Measurements from ENCODE around the gene EVI2A. TPM values are rescaled to one million over a fixed set of nuclear protein-coding genes. Genes with fewer than 3 reads are reported as not detected.

EVI2A gene
- total and polyA plus RNA-seq, 8 donors, result 1.9 to 30.9 (median 2.9) TPM

DNA sequence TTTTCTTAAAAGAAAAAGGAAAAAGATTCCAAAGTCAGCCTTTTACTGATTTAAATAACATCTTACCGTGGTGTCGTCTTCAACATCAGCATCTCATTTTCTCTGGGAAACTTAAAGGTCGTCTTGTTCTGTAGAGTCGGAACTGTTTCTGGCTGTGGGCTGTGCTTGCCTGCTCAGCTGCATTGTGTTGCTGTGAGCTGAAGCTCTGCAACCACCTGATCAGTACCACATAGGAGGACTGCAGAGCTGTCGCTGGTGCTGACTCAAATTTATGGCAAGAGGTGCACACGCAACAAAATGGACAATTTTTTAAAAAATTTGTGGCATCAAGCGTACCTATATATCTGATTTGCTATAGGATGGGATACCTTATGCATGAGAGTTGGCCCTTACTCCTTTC, 24.3 kb downstream of the EVI2A start, which contains the start of gene OMG:
Gene OMG, minus strand, starts transcription at position 150 of the 400 bp plus-strand sequence. CDS start 908 bp downstream, outside the sequence.
- ATAC-seq (no peak), DNase-seq (no peak)
- Histone ChIP-seq H3K36me3 (no peaks in the 10 kb centered on the region), H3K9me3 (no peaks in the 10 kb centered on the region), H3K4me1 (no peaks in the 10 kb centered on the region), H3K4me3 (no peak within 1 kb of the TSS), H3K27me3 (no peaks in the 10 kb centered on the region), H3K27ac (no peak within 1 kb of the TSS)
- intact Hi-C loops (cut with DNase I), result no loop called here
- TF ChIP-seq, protein P1, sequence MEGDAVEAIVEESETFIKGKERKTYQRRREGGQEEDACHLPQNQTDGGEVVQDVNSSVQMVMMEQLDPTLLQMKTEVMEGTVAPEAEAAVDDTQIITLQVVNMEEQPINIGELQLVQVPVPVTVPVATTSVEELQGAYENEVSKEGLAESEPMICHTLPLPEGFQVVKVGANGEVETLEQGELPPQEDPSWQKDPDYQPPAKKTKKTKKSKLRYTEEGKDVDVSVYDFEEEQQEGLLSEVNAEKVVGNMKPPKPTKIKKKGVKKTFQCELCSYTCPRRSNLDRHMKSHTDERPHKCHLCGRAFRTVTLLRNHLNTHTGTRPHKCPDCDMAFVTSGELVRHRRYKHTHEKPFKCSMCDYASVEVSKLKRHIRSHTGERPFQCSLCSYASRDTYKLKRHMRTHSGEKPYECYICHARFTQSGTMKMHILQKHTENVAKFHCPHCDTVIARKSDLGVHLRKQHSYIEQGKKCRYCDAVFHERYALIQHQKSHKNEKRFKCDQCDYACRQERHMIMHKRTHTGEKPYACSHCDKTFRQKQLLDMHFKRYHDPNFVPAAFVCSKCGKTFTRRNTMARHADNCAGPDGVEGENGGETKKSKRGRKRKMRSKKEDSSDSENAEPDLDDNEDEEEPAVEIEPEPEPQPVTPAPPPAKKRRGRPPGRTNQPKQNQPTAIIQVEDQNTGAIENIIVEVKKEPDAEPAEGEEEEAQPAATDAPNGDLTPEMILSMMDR (IDR thresholded peaks at IDR 0.05), result no peak

DNA sequence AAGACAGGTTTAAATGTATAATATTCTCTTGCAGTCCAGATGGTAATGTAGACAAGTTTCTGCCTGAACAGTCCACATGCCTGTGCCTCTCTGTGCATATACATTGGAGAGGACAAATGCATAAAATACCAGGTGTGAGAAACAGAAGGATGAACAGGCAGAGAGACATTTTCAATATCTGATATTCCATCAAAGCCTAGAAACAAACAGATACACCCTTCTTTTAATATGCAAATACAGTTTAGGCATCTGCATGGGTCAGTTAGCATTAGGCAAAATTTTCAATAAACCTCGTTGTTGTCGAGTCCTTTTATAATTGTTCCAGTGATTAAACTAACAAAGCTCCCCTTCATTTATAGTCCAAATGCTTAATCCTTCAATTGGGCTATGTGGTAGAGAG, 25.3 kb downstream of the EVI2A start:
- Histone ChIP-seq H3K27ac (no peak overlapping the region), H3K4me3 (no peak overlapping the region), H3K4me1 (no peaks in the 10 kb centered on the region), H3K27me3 (no peaks in the 10 kb centered on the region), H3K36me3 (no peaks in the 10 kb centered on the region), H3K9me3 (no peaks in the 10 kb centered on the region)
- DNase-seq, result no peak
- TF ChIP-seq, protein P1 (IDR thresholded peaks at IDR 0.05), result no peak
- intact Hi-C loops (cut with DNase I), result no loop called here
- ATAC-seq, result no peak

DNA sequence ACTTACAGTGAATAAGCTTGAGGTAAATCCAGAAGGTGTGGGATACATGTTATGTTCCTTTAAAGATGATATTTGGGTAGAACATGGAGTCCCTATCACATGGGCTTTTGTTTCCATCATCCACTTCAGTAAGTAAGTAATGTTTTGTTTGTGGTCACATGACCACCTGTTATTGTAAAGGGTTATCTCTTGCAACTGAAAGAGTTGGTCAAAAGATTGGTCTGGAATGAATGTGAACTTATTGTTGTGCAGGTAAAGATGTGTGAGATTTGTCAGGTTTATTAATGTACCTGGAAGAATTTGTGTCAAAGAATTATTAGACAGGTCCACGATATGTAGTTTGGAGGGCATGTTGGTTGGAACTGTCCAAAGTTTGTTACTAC, 25.9 kb downstream of the EVI2A start:
- no peak for ATAC-seq
- H3K4me1 ChIP-seq, result no peaks in the 10 kb centered on the region
- no peak for DNase-seq
- TF ChIP-seq, protein P1 (IDR thresholded peaks at IDR 0.05), result no peak
- no peaks in the 10 kb centered on the region for H3K9me3 ChIP-seq
- H3K4me3 ChIP-seq, result no peak overlapping the region
- H3K36me3 ChIP-seq, result no peaks in the 10 kb centered on the region
- H3K27ac ChIP-seq, result no peak overlapping the region
- no peaks in the 10 kb centered on the region for H3K27me3 ChIP-seq
- intact Hi-C loops (cut with DNase I), result no loop called here

DNA sequence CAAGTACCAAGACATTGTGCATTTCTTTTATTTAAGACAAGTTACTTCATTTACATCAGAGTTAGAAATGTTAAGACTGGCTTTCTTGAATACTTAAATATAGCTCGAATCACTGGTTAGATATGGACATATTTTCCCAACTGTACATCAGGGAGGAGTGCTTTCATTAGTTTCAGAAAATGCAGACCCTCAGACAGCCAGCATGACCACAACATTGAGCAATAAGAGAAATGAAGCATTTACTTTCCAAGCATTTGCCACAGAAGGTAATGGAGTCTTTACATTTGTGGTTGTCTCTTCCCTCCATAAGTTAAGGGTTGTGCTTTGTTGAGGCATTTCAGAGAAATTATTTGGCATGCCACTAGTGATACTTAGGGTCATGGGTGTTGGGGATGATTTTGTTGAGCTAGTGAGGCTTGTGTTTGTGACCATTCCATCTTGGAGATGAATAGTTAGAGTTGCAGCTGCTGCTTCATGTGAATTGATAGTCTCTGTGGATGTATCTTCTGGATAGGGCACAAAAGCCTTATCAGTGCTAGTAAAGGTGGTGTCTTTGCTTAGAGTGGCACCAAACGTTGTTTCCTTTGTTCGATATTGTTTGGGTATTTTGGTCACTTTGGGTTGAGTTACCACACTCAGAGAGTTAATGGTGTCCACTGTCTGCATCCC, 26.5 kb downstream of the EVI2A start:
- intact Hi-C loops (cut with DNase I), result no loop called here
- Histone ChIP-seq H3K4me1 (no peaks in the 10 kb centered on the region), H3K27ac (no peak overlapping the region), H3K36me3 (no peaks in the 10 kb centered on the region), H3K4me3 (no peak overlapping the region), H3K9me3 (no peaks in the 10 kb centered on the region), H3K27me3 (no peaks in the 10 kb centered on the region)
- no peak for DNase-seq
- TF ChIP-seq, protein P1 (IDR thresholded peaks at IDR 0.05), result no peak
- no peak for ATAC-seq

DNA sequence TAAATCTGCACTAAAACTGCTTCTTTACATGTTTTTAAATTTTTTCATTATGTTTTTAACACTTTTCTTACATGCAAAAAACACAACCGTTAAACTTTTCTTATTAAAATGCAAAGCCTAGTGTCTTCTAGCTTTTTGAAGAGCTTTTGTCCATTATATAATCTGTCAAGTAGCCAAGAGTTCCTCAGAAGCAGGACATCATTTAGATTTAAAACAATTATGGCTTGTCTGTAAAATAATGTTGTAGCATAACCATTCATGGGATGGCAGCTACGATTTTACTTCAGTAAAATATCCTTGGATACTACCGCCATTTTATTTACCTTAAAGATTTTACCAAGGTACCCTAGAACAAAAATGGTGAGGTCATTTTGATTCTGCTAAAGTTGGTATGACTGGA, 27.2 kb downstream of the EVI2A start:
- no peak for DNase-seq
- no peak overlapping the region for H3K4me3 ChIP-seq
- no peak for ATAC-seq
- intact Hi-C loops (cut with DNase I), result no loop called here
- no peaks in the 10 kb centered on the region for H3K9me3 ChIP-seq
- H3K27ac ChIP-seq, result no peak overlapping the region
- TF ChIP-seq, protein P1 (IDR thresholded peaks at IDR 0.05), result no peak
- no peaks in the 10 kb centered on the region for H3K4me1 ChIP-seq
- no peaks in the 10 kb centered on the region for H3K36me3 ChIP-seq
- H3K27me3 ChIP-seq, result no peaks in the 10 kb centered on the region
